Measurements from ENCODE around the gene ACP5.
A peak's percentile ranks its signal among the peaks of the same experiment; 100 is the strongest.
"Not testable (repeated sequence)": the region's sequence is repeated elsewhere in the genome, so short reads cannot be mapped to it uniquely, and the experiment has no call there.

ACP5 gene

GRCh38 chr19:11577451-11578257 is at the start of gene ACP5:
Gene ACP5 (minus strand): TSS chr19:11577645. CDS start chr19:11577317, 328 bp downstream.
- no peak for DNase-seq

- no peak for DNase-seq
These were observed 48.8 kb upstream of the ACP5 start for GRCh38 chr19:11626252-11626651.

DNA sequence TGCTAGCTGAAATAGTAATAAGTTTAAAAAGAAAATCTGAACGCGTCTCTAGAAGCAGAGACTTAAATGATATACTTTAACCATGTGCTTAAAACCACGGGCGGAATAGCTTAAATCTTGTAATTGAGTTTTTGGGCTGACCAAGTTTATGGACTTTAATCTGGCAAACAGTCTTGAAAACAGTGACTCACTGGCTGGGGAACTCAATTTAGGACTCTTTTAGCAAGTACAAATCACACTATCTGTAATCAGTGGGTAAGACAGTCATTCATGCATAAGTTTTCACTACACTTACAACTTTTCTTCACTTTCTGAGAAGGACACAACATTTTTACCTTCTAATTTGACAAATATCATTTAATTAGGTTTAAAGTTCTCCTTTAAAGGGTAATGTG is 46.6 kb upstream of the ACP5 start:
- no peak for DNase-seq

- not testable (repeated sequence) for DNase-seq
These were observed 45.0 kb upstream of the ACP5 start for GRCh38 chr19:11622401-11622800.

- DNase-seq, result no peak
These were observed 43.1 kb upstream of the ACP5 start for GRCh38 chr19:11620553-11620952.

DNA sequence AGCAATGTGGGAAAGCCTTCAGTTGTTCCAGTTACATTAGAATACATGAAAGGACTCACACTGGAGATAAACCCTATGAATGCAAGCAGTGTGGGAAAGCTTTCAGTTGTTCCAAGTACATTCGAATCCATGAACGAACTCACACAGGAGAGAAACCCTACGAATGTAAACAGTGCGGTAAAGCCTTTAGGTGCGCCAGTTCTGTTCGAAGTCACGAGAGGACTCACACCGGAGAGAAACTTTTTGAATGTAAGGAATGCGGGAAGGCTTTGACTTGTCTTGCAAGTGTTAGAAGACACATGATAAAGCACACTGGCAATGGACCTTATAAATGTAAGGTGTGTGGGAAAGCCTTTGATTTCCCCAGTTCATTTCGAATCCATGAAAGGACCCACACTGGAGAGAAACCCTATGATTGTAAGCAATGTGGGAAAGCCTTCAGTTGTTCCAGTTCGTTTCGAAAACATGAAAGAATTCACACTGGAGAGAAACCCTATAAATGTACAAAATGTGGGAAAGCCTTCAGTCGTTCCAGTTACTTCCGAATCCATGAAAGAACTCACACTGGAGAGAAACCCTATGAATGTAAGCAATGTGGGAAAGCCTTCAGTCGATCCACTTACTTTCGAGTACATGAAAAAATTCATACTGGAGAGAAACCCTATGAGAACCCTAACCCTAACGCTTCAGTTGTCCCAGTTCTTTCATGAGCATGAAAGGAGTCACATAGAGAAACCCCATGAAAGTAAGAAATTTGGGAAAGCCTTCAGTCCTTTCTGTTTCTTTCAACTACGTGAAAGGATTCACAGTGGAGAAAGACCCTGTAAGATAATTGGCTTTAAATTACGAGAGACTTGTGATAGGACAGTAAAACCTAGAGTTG is 40.0 kb upstream of the ACP5 start:
- no peak for DNase-seq

GRCh38 chr19:11612816-11613511 is 35.5 kb upstream of the ACP5 start:
- no peak for DNase-seq

DNA sequence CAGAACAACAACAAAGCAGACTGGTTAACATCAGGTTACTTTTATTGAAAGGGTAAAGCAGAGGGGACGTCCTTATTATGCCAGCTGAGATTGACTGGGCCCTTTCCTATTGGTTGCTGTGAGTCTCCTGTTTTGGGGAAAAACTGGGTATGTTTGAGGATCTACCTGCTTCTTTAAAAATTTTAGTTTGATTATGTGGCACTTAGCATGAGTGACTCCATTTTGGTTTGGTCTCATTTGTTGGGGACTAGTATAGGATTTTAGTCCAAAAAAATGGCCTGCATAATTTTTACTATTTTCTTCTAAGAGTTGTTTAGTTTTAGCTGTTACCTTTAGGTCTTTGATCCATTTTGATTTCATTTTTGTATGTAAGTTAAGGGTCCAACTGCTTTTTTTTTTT is 34.3 kb upstream of the ACP5 start:
- no peak for DNase-seq

DNA sequence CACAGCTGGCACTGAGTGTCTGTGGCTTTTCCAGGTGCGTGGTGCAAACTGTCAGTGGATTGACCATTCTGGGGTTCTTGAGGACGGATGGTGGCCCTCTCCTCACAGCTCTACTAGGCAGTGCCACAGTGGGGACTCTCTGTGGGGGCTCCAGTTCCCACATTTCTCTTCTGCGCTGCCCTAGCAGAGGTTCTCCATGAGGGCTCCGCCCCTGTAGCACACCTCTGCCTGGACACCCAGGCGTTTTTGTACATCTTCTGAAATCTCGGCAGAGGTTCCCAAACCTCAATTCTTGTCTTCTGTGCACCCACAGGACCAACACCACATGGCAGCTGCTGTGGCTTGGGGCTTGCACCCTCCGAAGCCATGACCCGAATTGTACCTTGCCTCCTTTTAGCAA is 29.0 kb upstream of the ACP5 start:
- no peak for DNase-seq

DNA sequence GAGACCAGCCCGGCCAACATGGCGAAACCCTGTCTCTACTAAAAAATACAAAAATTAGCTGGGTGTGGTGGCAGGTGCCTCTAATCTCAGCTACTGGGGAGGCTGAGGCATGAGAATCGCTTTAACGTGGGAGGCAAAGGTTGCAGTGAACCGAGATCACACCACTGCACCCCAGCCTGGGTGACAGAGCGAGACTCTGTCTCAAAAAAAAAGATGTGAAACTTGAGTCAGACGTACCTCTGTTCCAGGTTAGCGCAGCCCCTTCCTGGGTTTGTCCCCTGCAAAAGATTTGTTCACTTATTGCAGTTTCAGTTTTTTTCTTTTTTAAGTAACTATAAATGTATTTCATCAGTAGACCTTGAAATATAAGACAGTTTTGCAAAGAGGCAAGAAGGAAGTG is 22.3 kb upstream of the ACP5 start:
- not testable (repeated sequence) for DNase-seq

- no peak for DNase-seq
These were observed 21.3 kb upstream of the ACP5 start for GRCh38 chr19:11598746-11599145.

DNA sequence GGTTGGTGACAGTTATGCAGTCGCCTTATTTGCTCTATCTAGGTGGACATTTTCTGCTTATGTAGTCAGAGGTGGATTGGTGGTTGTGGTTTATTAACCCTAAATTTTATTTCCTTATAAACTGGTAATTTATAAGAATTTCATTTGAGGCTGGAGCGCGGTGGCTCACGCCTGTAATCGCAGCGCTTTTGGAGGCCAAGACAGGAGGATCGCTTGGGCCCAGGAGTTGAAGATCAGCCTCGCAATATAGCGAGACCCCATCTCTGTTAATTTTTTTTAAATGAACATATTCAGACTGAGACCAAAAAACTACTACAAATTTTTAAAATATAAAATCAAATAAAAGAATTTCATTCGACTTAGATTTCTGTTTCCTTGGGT is 20.6 kb upstream of the ACP5 start:
- no peak for DNase-seq

DNA sequence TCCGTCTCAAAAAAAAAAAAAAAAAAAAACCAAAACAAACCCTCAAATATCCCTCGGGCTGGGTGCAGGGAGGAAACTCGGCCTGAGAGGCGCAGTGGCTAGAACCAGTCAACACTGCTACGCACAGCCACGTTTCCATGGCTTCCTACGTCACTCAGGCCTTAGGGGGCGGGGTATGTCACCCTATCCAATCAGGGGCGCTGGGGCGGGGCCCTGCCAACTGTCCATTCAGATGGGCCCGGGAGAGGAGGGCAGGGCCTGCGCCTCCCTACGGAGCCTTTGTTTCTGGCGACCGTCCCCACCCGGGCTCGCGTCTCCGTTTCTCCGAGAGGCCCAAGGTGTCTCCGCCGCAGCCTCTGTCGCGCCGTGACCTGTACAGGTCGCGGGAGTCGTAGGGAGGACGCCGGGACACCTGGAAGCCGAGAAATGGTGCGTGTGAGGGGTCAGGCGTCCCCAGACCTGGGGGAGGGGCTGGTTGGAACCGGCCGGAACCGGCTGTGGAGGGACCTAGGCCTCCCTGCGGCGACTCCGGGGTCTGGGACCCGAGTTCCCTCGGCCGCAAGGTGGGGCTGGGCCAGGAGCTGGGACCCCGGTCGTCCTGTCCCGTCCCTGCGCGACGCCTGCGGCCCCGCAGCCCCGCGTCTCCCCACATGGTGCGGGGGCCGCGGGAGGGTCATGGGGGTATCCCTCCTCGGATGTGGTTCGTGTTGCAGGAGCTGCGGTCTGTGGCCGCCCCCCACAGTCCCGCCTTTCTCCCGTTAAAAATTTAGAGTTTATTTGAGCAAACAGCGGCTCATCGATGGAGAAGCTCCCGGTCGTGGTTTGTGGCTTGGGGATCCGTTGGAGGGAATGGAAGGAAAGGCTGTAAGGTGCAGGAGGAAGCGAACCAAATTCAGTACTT is 20.0 kb upstream of the ACP5 start, which contains the start of gene ZNF627:
Gene ZNF627 (plus strand): TSS at position 282 of the 901 bp plus-strand sequence. CDS start 145 bp downstream, at position 427.
- DNase-seq, result peak; percentile 98

DNA sequence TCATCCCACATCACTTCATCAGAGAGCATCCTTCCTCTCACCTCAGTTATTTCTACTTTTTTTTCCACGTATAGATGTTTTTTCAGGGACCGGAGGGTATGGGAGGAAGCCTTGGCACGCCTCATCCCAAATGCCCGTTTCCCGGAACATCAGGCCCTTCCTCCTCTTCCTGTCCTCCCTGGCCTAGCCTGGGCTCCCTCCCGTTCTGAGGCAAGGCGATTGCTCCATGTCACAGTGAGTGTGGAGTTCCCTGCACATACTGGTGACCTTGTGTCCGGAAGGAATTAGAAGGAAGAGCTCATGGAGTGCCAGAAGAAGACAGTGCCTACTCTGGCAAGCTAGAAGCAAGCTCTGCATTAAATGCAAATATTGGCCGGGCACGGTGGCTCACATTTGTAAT is 18.7 kb upstream of the ACP5 start:
- no peak for DNase-seq

GRCh38 chr19:11594084-11594483 is 16.6 kb upstream of the ACP5 start:
- DNase-seq, result no peak

DNA sequence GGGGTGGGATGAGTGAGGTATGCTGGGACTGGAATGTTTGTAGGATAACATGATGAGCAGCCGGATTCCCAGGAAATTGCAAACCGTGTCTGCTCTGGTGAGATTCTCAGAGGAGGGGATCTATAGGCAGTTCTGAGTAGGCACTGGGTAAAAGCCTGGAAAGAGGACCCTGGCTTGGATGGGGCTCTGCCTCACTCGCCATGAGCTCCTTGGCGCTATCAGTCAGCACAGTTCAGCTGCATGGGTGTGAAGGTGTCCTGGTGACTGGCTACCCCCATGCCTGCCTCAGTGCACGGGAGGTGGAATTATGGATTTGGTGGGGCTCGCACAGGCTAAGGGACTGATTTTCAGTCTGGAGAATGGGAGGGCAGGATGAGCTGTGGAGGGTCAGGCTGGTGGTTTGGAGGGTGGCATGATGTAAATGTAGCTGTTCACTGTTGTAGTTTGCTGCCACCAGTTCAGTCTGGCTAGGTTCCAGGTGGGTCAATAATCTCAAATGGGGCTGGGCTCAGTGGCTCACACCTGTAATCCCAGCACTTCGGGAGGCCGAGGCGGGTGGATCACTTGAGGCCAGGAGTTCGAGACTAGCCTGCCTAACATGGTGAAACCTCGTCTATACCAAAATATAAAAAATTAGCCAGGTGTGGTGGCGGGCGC is 10.7 kb upstream of the ACP5 start:
- DNase-seq, result no peak

DNA sequence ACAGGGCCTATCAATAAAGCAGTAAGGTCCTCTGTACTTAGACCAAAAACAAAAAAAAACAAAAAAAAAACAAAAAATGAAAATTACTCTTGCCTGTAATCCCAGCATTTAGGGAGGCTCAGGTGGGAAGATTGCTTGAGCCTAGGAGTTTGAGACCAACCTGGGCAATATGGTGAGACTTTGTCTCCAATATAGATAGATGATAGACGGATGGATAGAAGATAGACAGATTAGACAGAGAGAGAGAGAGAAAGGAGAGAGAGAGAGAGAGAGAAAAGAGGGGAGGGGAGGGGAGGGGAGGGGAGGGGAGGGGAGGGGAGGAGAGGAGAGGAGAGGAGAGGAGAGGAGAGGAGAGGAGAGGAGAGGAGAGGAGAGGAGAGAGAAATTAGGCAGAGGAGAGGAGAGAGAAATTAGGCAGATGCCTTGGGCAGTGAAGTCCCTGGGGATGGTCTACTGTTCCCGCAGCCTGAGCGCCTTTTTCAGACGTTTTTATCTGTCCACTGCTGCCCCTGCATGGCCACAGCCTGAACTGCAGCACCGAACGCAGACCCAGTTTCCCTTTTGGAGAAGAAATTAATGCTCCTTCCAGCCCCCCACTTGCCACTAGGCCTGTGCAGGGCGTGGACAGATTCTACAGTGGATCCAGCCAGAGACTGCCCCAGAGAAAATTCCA is 10.0 kb upstream of the ACP5 start:
- peak; percentile 79 for DNase-seq

GRCh38 chr19:11586331-11586730 is 8.9 kb upstream of the ACP5 start:
- no peak for DNase-seq

- peak; percentile 36 for DNase-seq
These were observed 4.3 kb upstream of the ACP5 start for GRCh38 chr19:11581740-11582139.

DNA sequence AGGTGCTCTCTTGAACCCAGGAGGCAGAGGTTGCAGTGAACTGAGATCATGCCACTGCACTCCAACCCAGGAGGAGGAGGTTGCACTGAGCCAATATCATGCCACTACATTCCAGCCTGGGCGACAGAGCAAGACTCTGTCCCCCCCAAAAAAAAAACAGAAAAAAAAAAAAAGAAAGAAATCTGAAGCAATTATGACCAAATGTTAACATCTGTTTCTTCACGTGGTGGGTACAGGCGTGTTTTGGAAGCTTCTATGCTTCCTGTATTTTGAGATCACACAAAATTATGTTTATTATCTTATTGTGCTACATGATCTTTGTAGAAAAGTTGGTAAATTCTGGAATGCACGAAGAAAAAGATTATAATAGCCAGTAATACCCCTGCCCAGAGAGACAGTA is 2.7 kb upstream of the ACP5 start:
- DNase-seq, result no peak

Data from activated CD8-positive, alpha-beta memory T cell treated with anti-CD3 and anti-CD28 coated beads, Interleukin-2, amount 50 U/mL, for 4 hours (primary cell).